ENCODE results near the gene METTL1. TPM values are rescaled to one million over a fixed set of nuclear protein-coding genes. Genes with fewer than 3 reads are reported as not detected.
A peak's percentile ranks its signal among the peaks of the same experiment; 100 is the strongest.

METTL1 gene
- total and polyA plus RNA-seq, 9 of the 15 experiments (the other 6 are each of a cell fraction or from before 2014, with no cell fraction given): 12.6 to 65.9 (median 39.2) TPM

- Histone ChIP-seq H3K27ac (ENCODE audit: extremely low read depth, low read depth, low read length) (peak overlapping the region; percentile 2; the same call in 1 of the 3 replicates), H3K9ac (ENCODE audit: insufficient read depth in 1 of 2, low read depth in 2 of 2, low read length in 2 of 2) (no peak overlapping the region), H3K9me3 (replicated peaks; ENCODE audit: control insufficient read depth, insufficient read depth, low read depth, low read length) (no peaks in the 10 kb centered on the region), H3K4me3 (no peak overlapping the region), H3K36me3 (ENCODE audit: control insufficient read depth, insufficient read depth, low read length) (peaks cover 32% of the 10 kb centered on the region), H2AFZ (ENCODE audit: low read depth, low read length) (no peak overlapping the region), H3K9me1 (ENCODE audit: control insufficient read depth, insufficient read depth, low read length) (no peaks in the 10 kb centered on the region), H3K79me2 (ENCODE audit: control insufficient read depth, insufficient read depth, low read length) (peaks cover 26% of the 10 kb centered on the region), H3K4me1 (replicated peaks in 1 of 2; ENCODE audit: control insufficient read depth in 2 of 2, insufficient read depth in 2 of 2, low read length in 2 of 2) (peaks cover 8 to 12% of the 10 kb centered on the region in 2 experiments; a peak in 4 of 5 replicates), H3K27me3 (ENCODE audit: control insufficient read depth in 2 of 2, insufficient read depth in 2 of 2, low read length in 2 of 2) (no peaks in the 10 kb centered on the region), H4K20me1 (replicated peaks; ENCODE audit: control insufficient read depth, insufficient read depth, low read length) (no peaks in the 10 kb centered on the region), H3K4me2 (ENCODE audit: insufficient read depth, low read length) (no peak overlapping the region)
- in situ Hi-C loops (cut with MboI): no loop called here
- no peak for DNase-seq (ENCODE audit: extremely low read depth in 1 of 4, low spot score in 3 of 4)
- ATAC-seq: no peak
- ChIA-PET POLR2A (interaction anchor here (0.6 to 1.6 kb wide), 6 partner anchors 9 to 322 kb away, joined by 3 to 9 read pairs (median 3); partner anchors contain the start of genes EEF1AKMT3 and METTL1), CTCF (ENCODE audit: low intra/inter-chr PET ratio) (interaction anchor here (0.5 to 0.9 kb wide), 2 partner anchors 10 to 198 kb away, joined by 3 to 4 read pairs; partner anchors contain the start of gene METTL1)
- WGBS (ENCODE audit: insufficient coverage, low coverage, missing lambda C conversion rate): 87% methylated on average over 3 of the region's 3 CpGs
- no TSS peak for BruUV-seq (replicated peaks)
- intact Hi-C loops (cut with micrococcal nuclease): no loop called here
- TF ChIP-seq HMGN3 (IDR thresholded peaks at IDR 0.05; ENCODE audit: borderline replicate concordance, extremely low read depth, insufficient read length, low read depth, low read length): no peak
- TF ChIP-seq CEBPG (CRISPR knock-in tag; IDR thresholded peaks at IDR 0.05): no peak
- TF ChIP-seq CEBPG (tag; conservative IDR thresholded peaks at IDR 0.05 in 1 of 2, IDR thresholded peaks at IDR 0.05 in 1 of 2): 0 out of 4 replicates have a peak, but pooled peaks of 1 of the 2 experiments have one; percentile 24
- no peak for TF ChIP-seq ARHGAP35 (IDR thresholded peaks at IDR 0.05; ENCODE audit: partially characterized antibody)
- FAIRE-seq: no peak
Measured at GRCh38 chr12:57781244-57781643, 9.3 kb upstream of the METTL1 start.

All from K562 (cell line).